ENCODE data around the gene PSMD8.
"Not testable (repeated sequence)": the region's sequence is repeated elsewhere in the genome, so short reads cannot be mapped to it uniquely, and the experiment has no call there.

PSMD8 gene

GRCh38 chr19:38374332-38375097 lies at the start of gene PSMD8:
Gene PSMD8 (plus strand): TSS chr19:38374571. CDS start chr19:38374602, 31 bp downstream.
- Histone ChIP-seq H3K4me3 (ENCODE audit: low read length) (peak within 1 kb of the TSS; percentile 96), H3K9me3 (ENCODE audit: insufficient read depth, low read depth, low read length) (no peaks in the 10 kb centered on the region), H3K27me3 (ENCODE audit: insufficient read depth, low read length) (peaks cover 10% of the 10 kb centered on the region; the same call in 1 of the 2 replicates), H3K27ac (ENCODE audit: low read length) (peak within 1 kb of the TSS; percentile 68), H3K36me3 (ENCODE audit: insufficient read depth, low read depth, low read length) (peaks cover 21% of the 10 kb centered on the region), H3K4me1 (ENCODE audit: insufficient read depth, low read length) (no peaks in the 10 kb centered on the region), H3K9ac (ENCODE audit: low read depth, low read length) (peak within 1 kb of the TSS; percentile 96)

GRCh38 chr19:38326591-38326990 lies 47.8 kb upstream of the PSMD8 start:
- H3K4me1 ChIP-seq (ENCODE audit: insufficient read depth, low read length), result no peaks in the 10 kb centered on the region
- H3K9me3 ChIP-seq (ENCODE audit: insufficient read depth, low read depth, low read length), result no peaks in the 10 kb centered on the region
- H3K9ac ChIP-seq (ENCODE audit: low read depth, low read length), result no peak overlapping the region
- no peak overlapping the region for H3K4me3 ChIP-seq (ENCODE audit: low read length)
- H3K27ac ChIP-seq (ENCODE audit: low read length), result no peak overlapping the region
- H3K36me3 ChIP-seq (ENCODE audit: insufficient read depth, low read depth, low read length), result peaks cover 12% of the 10 kb centered on the region
- peaks cover 5% of the 10 kb centered on the region; the same call in 1 of the 2 replicates for H3K27me3 ChIP-seq (ENCODE audit: insufficient read depth, low read length)

GRCh38 chr19:38329651-38330050 lies 44.7 kb upstream of the PSMD8 start:
- H3K9ac ChIP-seq (ENCODE audit: low read depth, low read length), result no peak overlapping the region
- H3K27me3 ChIP-seq (ENCODE audit: insufficient read depth, low read length), result no peaks in the 10 kb centered on the region
- H3K27ac ChIP-seq (ENCODE audit: low read length), result no peak overlapping the region
- no peaks in the 10 kb centered on the region for H3K4me1 ChIP-seq (ENCODE audit: insufficient read depth, low read length)
- H3K4me3 ChIP-seq (ENCODE audit: low read length), result no peak overlapping the region
- H3K36me3 ChIP-seq (ENCODE audit: insufficient read depth, low read depth, low read length), result peaks cover 12% of the 10 kb centered on the region
- H3K9me3 ChIP-seq (ENCODE audit: insufficient read depth, low read depth, low read length), result no peaks in the 10 kb centered on the region

GRCh38 chr19:38331728-38332127 lies 42.6 kb upstream of the PSMD8 start:
- Histone ChIP-seq H3K9me3 (ENCODE audit: insufficient read depth, low read depth, low read length) (no peaks in the 10 kb centered on the region), H3K36me3 (ENCODE audit: insufficient read depth, low read depth, low read length) (peaks cover 11% of the 10 kb centered on the region), H3K9ac (ENCODE audit: low read depth, low read length) (no peak overlapping the region), H3K27me3 (ENCODE audit: insufficient read depth, low read length) (no peaks in the 10 kb centered on the region), H3K4me3 (ENCODE audit: low read length) (no peak overlapping the region), H3K27ac (ENCODE audit: low read length) (no peak overlapping the region), H3K4me1 (ENCODE audit: insufficient read depth, low read length) (no peaks in the 10 kb centered on the region)

GRCh38 chr19:38333245-38333644 lies 41.1 kb upstream of the PSMD8 start:
- Histone ChIP-seq H3K4me3 (ENCODE audit: low read length) (no peak overlapping the region), H3K27ac (ENCODE audit: low read length) (no peak overlapping the region), H3K9me3 (ENCODE audit: insufficient read depth, low read depth, low read length) (no peaks in the 10 kb centered on the region), H3K27me3 (ENCODE audit: insufficient read depth, low read length) (no peaks in the 10 kb centered on the region), H3K36me3 (ENCODE audit: insufficient read depth, low read depth, low read length) (no peaks in the 10 kb centered on the region), H3K4me1 (ENCODE audit: insufficient read depth, low read length) (peaks cover 4% of the 10 kb centered on the region; the same call in 1 of the 2 replicates), H3K9ac (ENCODE audit: low read depth, low read length) (no peak overlapping the region)

- Histone ChIP-seq H3K27me3 (ENCODE audit: insufficient read depth, low read length) (no peaks in the 10 kb centered on the region), H3K9ac (ENCODE audit: low read depth, low read length) (peak overlapping the region; percentile 48; the same call in 1 of the 2 replicates), H3K36me3 (ENCODE audit: insufficient read depth, low read depth, low read length) (no peaks in the 10 kb centered on the region), H3K9me3 (ENCODE audit: insufficient read depth, low read depth, low read length) (no peaks in the 10 kb centered on the region), H3K27ac (ENCODE audit: low read length) (no peak overlapping the region), H3K4me1 (ENCODE audit: insufficient read depth, low read length) (peaks cover 4% of the 10 kb centered on the region; the same call in 1 of the 2 replicates), H3K4me3 (ENCODE audit: low read length) (peak overlapping the region; percentile 93)
Measured at GRCh38 chr19:38335949-38336637, 38.3 kb upstream of the PSMD8 start.

- H3K27me3 ChIP-seq (ENCODE audit: insufficient read depth, low read length), result no peaks in the 10 kb centered on the region
- no peaks in the 10 kb centered on the region for H3K9me3 ChIP-seq (ENCODE audit: insufficient read depth, low read depth, low read length)
- no peaks in the 10 kb centered on the region for H3K36me3 ChIP-seq (ENCODE audit: insufficient read depth, low read depth, low read length)
- H3K27ac ChIP-seq (ENCODE audit: low read length), result no peak overlapping the region
- peak overlapping the region; percentile 93 for H3K4me3 ChIP-seq (ENCODE audit: low read length)
- H3K4me1 ChIP-seq (ENCODE audit: insufficient read depth, low read length), result peaks cover 4% of the 10 kb centered on the region; the same call in 1 of the 2 replicates
- peak overlapping the region; percentile 59; the same call in 1 of the 2 replicates for H3K9ac ChIP-seq (ENCODE audit: low read depth, low read length)
Measured at GRCh38 chr19:38336638-38337359, 37.6 kb upstream of the PSMD8 start.

GRCh38 chr19:38337360-38337653 lies 37.1 kb upstream of the PSMD8 start:
- H3K27ac ChIP-seq (ENCODE audit: low read length), result no peak overlapping the region
- H3K9me3 ChIP-seq (ENCODE audit: insufficient read depth, low read depth, low read length), result no peaks in the 10 kb centered on the region
- H3K4me1 ChIP-seq (ENCODE audit: insufficient read depth, low read length), result peaks cover 4% of the 10 kb centered on the region; the same call in 1 of the 2 replicates
- H3K27me3 ChIP-seq (ENCODE audit: insufficient read depth, low read length), result no peaks in the 10 kb centered on the region
- H3K9ac ChIP-seq (ENCODE audit: low read depth, low read length), result peak overlapping the region; percentile 59; the same call in 1 of the 2 replicates
- H3K36me3 ChIP-seq (ENCODE audit: insufficient read depth, low read depth, low read length), result no peaks in the 10 kb centered on the region
- H3K4me3 ChIP-seq (ENCODE audit: low read length), result peak overlapping the region; percentile 93

- not testable (repeated sequence) for H3K9me3 ChIP-seq (ENCODE audit: insufficient read depth, low read depth, low read length); H3K27me3 ChIP-seq (ENCODE audit: insufficient read depth, low read length); H3K27ac ChIP-seq (ENCODE audit: low read length); H3K36me3 ChIP-seq (ENCODE audit: insufficient read depth, low read depth, low read length); H3K4me3 ChIP-seq (ENCODE audit: low read length); H3K4me1 ChIP-seq (ENCODE audit: insufficient read depth, low read length); H3K9ac ChIP-seq (ENCODE audit: low read depth, low read length)
Measured at GRCh38 chr19:38339011-38339410, 35.4 kb upstream of the PSMD8 start.

GRCh38 chr19:38340927-38341326 lies 33.4 kb upstream of the PSMD8 start:
- H3K4me3 ChIP-seq (ENCODE audit: low read length), result no peak overlapping the region
- H3K36me3 ChIP-seq (ENCODE audit: insufficient read depth, low read depth, low read length), result no peaks in the 10 kb centered on the region
- no peaks in the 10 kb centered on the region for H3K27me3 ChIP-seq (ENCODE audit: insufficient read depth, low read length)
- no peak overlapping the region for H3K27ac ChIP-seq (ENCODE audit: low read length)
- no peaks in the 10 kb centered on the region for H3K9me3 ChIP-seq (ENCODE audit: insufficient read depth, low read depth, low read length)
- no peak overlapping the region for H3K9ac ChIP-seq (ENCODE audit: low read depth, low read length)
- H3K4me1 ChIP-seq (ENCODE audit: insufficient read depth, low read length), result peaks cover 4% of the 10 kb centered on the region; the same call in 1 of the 2 replicates

- Histone ChIP-seq H3K36me3 (ENCODE audit: insufficient read depth, low read depth, low read length) (no peaks in the 10 kb centered on the region), H3K4me1 (ENCODE audit: insufficient read depth, low read length) (no peaks in the 10 kb centered on the region), H3K9me3 (ENCODE audit: insufficient read depth, low read depth, low read length) (no peaks in the 10 kb centered on the region), H3K27me3 (ENCODE audit: insufficient read depth, low read length) (no peaks in the 10 kb centered on the region), H3K9ac (ENCODE audit: low read depth, low read length) (no peak overlapping the region), H3K27ac (ENCODE audit: low read length) (no peak overlapping the region), H3K4me3 (ENCODE audit: low read length) (no peak overlapping the region)
Measured at GRCh38 chr19:38346837-38347236, 27.5 kb upstream of the PSMD8 start.

Measured in iPS-20b (cell line).